ENCODE results near the gene ARHGAP29. TPM values are rescaled to one million over a fixed set of nuclear protein-coding genes. Genes with fewer than 3 reads are reported as not detected.

ARHGAP29 gene
- total and polyA plus RNA-seq, 2 of the 8 experiments (the other 6 are each of a cell fraction or from before 2014, with no cell fraction given): 0.57 to 3.2 TPM

GRCh38 chr1:94253456-94254017, 16.2 kb upstream of the ARHGAP29 start:
- Histone ChIP-seq H2BK12ac (ENCODE audit: low read depth, low read length) (no peak overlapping the region), H3K79me1 (ENCODE audit: low read depth, low read length) (no peaks in the 10 kb centered on the region), H4K20me1 (replicated peaks in 1 of 2; ENCODE audit: control insufficient read depth in 1 of 2, insufficient read depth in 2 of 2, low read length in 2 of 2) (peaks cover 0 to 1% of the 10 kb centered on the region in 2 experiments), H3K4me2 (ENCODE audit: insufficient read depth in 1 of 2, low read depth in 2 of 2, low read length in 2 of 2) (no peak overlapping the region), H3K23me2 (ENCODE audit: low read depth, low read length) (no peaks in the 10 kb centered on the region), H4K91ac (replicated peaks; ENCODE audit: insufficient read length, low read length) (no peak overlapping the region), H3K79me2 (ENCODE audit: control insufficient read depth in 1 of 2, insufficient read depth in 2 of 2, low read length in 2 of 2) (no peaks in the 10 kb centered on the region), H3K4ac (replicated peaks; ENCODE audit: insufficient read length, low read depth, low read length) (no peak overlapping the region), H3K56ac (replicated peaks; ENCODE audit: insufficient read length, low read depth, low read length) (no peak overlapping the region), H4K5ac (ENCODE audit: insufficient read length, low read depth, low read length) (no peak overlapping the region), H3K36me3 (ENCODE audit: control insufficient read depth in 2 of 4, insufficient read depth in 4 of 4, low read length in 3 of 4) (no peaks in the 10 kb centered on the region), H2BK20ac (ENCODE audit: low read length) (no peak overlapping the region), H3K9ac (replicated peaks in 1 of 4; ENCODE audit: extremely low read depth in 1 of 4, low read depth in 3 of 4, low read length in 3 of 4) (no peak overlapping the region), H3K27me3 (replicated peaks in 1 of 4; ENCODE audit: control insufficient read depth in 3 of 4, extremely low read depth in 1 of 4, insufficient read depth in 3 of 4, low read length in 3 of 4) (peaks cover 23 to 62% (median 41%) of the 10 kb centered on the region in 4 experiments), H3K14ac (ENCODE audit: insufficient read length) (no peak overlapping the region), H2BK120ac (replicated peaks; ENCODE audit: low read depth, low read length) (no peak overlapping the region), H2BK15ac (ENCODE audit: low read length) (no peak overlapping the region), H3K27ac (ENCODE audit: low read depth, low read length) (no peak overlapping the region), H3K23ac (ENCODE audit: insufficient read length) (no peak overlapping the region), H2BK5ac (ENCODE audit: low read depth, low read length) (no peak overlapping the region), H3K18ac (ENCODE audit: extremely low read depth, low read length) (no peak overlapping the region), H3K4me1 (replicated peaks in 1 of 4; ENCODE audit: control insufficient read depth in 3 of 4, insufficient read depth in 4 of 4, low read length in 3 of 4) (no peaks in the 10 kb centered on the region), H4K8ac (ENCODE audit: extremely low read depth, insufficient read depth, low read length) (no peak overlapping the region), H3K9me3 (ENCODE audit: insufficient read depth in 2 of 2, low read depth in 1 of 2, low read length in 1 of 2) (no peaks in the 10 kb centered on the region), H2AK5ac (ENCODE audit: low read depth, low read length) (no peak overlapping the region), H3K4me3 (ENCODE audit: extremely low read depth in 1 of 4, insufficient read depth in 2 of 4, low read depth in 3 of 4, low read length in 4 of 4) (no peak overlapping the region), H2AFZ (ENCODE audit: low read length) (no peak overlapping the region)
- FAIRE-seq (no peak), DNase-seq (ENCODE audit: low read depth in 1 of 2, low spot score in 2 of 2) (no peak)
- CTCF ChIA-PET (ENCODE audit: partially characterized antibody): interaction anchor here (1.1 to 1.8 kb wide), 3 partner anchors 16 to 228 kb away, joined by 4 to 6 read pairs (median 5); partner anchors contain the start of gene ARHGAP29
- 95% methylated on average over 9 of the region's 9 CpGs; no CpG with 5 or more reads in 1 of the 2 experiments for WGBS, 2 experiments (ENCODE audit: extremely low coverage in 1 of 2, insufficient coverage in 1 of 2, insufficient read length in 1 of 2, insufficient replicate concordance in 2 of 2, low coverage in 1 of 2, low lambda C conversion rate in 2 of 2, missing lambda C conversion rate in 1 of 2)
- POLR2A ChIA-PET (ENCODE audit: partially characterized antibody): interaction anchor here (1.1 kb wide), 1 partner anchor 8 kb away, joined by 4 read pairs; no protein-coding TSS in a partner anchor
- no peak for TF ChIP-seq RFX5 (IDR thresholded peaks at IDR 0.05; ENCODE audit: borderline replicate concordance, low read depth, low read length)
- TF ChIP-seq CHD2 (IDR thresholded peaks at IDR 0.05; ENCODE audit: low read length): no peak
- no peak for TF ChIP-seq CHD1 (IDR thresholded peaks at IDR 0.05; ENCODE audit: low read depth, low read length)
- no peak for TF ChIP-seq ASH2L (IDR thresholded peaks at IDR 0.05; ENCODE audit: low read length)
- TF ChIP-seq EGR1 (IDR thresholded peaks at IDR 0.05; ENCODE audit: borderline replicate concordance, low read depth, low read length): no peak
- TF ChIP-seq CTCF (IDR thresholded peaks at IDR 0.05; ENCODE audit: control extremely low read depth in 1 of 3, insufficient read depth in 1 of 3, low read depth in 1 of 3, low read length in 3 of 3): no peak
- TF ChIP-seq SP2 (IDR thresholded peaks at IDR 0.05; ENCODE audit: low read length): no peak
- no peak for TF ChIP-seq GTF2F1 (IDR thresholded peaks at IDR 0.05; ENCODE audit: borderline replicate concordance, low read depth, low read length)
- TF ChIP-seq RNF2 (IDR thresholded peaks at IDR 0.05; ENCODE audit: borderline replicate concordance, low read depth, low read length, missing control alignments, poor library complexity, severe bottlenecking): no peak
- no peak for TF ChIP-seq GABPA (IDR thresholded peaks at IDR 0.05; ENCODE audit: borderline replicate concordance, insufficient read depth, low read length)
- no peak for TF ChIP-seq SUZ12 (IDR thresholded peaks at IDR 0.05; ENCODE audit: low read length)
